HUES48 (cell line): ENCODE measurements around the gene DIPK1C.
A peak's percentile ranks its signal among the peaks of the same experiment; 100 is the strongest.

Experiments used
- H3K27ac ChIP-seq: one replicate; pipeline ENCODE4 v1.7.0; 2013; ENCODE audit warnings: low read depth, low read length, inconsistent platforms
- H3K27me3 ChIP-seq: 2 replicates; pipeline ENCODE4 v1.6.1; 2013; ENCODE audit warnings: mild to moderate bottlenecking, low read length; ENCODE audit not compliant: control insufficient read depth, insufficient read depth
- H3K36me3 ChIP-seq: 2 replicates; pipeline ENCODE4 v1.6.1; 2013; ENCODE audit warnings: low read length; ENCODE audit not compliant: control insufficient read depth, insufficient read depth
- H3K4me1 ChIP-seq: 2 replicates; pipeline ENCODE4 v1.6.1; 2013; ENCODE audit warnings: mild to moderate bottlenecking, low read length; ENCODE audit not compliant: control insufficient read depth, insufficient read depth
- H3K4me3 ChIP-seq: 2 replicates; pipeline ENCODE4 v1.5.1; 2013; ENCODE audit warnings: mild to moderate bottlenecking, low read depth, low read length
- H3K9ac ChIP-seq: 2 replicates; pipeline ENCODE4 v1.6.1; 2013; ENCODE audit warnings: mild to moderate bottlenecking, low read depth, low read length, moderate library complexity
- H3K9me3 ChIP-seq: 2 replicates; pipeline ENCODE4 v1.6.1; 2013; ENCODE audit warnings: low read length; ENCODE audit not compliant: control insufficient read depth, insufficient read depth

Gene DIPK1C

DNA sequence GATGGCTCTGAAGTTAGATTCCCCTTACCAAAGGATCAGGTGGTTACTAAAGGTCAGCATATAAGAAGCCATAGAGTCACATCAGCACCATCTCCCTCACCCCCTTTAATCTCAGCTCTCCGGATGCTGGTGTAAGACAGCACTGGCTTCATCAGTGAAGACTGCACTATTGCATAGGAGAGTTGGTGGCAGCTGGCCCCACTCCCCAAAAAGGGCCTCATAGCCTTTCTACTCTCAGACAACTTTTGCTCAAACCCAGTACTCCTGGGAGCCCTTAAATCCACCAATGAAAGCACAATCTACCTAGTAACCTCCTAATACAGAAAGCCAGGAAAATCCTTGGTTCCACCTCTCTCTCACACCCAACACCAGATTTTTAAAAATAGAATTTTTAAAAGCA, 6.9 kb upstream of the DIPK1C start:
- H3K9me3 ChIP-seq, result no peaks in the 10 kb centered on the region
- no peak overlapping the region for H3K4me3 ChIP-seq
- H3K9ac ChIP-seq, result no peak overlapping the region
- no peaks in the 10 kb centered on the region for H3K4me1 ChIP-seq
- peaks cover 9% of the 10 kb centered on the region for H3K27me3 ChIP-seq
- H3K36me3 ChIP-seq, result no peaks in the 10 kb centered on the region
- no peak overlapping the region for H3K27ac ChIP-seq

DNA sequence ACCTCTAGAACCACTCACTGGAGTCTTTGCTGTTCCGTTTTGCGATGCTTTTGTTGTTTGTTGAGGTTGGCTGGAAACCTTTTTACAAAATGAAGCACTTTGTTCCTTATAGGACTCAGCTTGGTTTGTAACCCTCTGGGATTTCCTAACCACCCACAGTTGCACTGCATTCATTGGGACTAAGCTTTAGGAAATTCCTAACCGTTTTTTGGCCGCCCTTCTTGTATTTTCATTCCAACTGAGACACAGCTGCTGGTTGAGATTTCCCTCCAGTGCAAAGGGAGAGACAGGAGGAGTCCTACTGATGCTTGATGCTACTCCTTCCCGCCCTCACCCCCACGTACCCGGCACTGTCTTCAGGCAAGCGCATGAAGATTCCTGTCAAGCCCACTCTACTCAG, 6.1 kb upstream of the DIPK1C start:
- Histone ChIP-seq H3K9me3 (no peaks in the 10 kb centered on the region), H3K4me3 (no peak overlapping the region)

DNA sequence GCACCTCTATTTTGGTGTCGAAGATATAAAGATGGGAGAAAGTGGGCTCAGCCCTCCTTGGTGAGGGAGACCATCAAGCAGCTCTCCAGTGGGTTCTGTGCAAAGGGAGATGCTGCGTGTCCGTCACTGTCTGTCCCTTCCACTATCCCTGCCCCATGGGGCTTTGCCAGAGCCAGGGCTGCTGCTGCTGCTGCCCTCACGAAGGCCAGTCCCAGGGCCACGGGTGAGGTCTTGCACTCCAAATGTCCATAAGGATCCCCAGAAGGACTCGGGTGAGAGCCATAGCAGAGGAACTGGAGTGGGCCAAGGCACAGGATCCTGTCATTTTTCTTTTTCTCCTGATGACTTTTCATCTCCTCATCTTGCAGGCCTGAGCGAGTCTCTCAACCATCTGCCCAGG, 3.7 kb upstream of the DIPK1C start:
- Histone ChIP-seq H3K36me3 (no peaks in the 10 kb centered on the region), H3K27me3 (peaks cover 39% of the 10 kb centered on the region), H3K4me3 (no peak overlapping the region), H3K27ac (no peak overlapping the region), H3K4me1 (peaks cover 4% of the 10 kb centered on the region), H3K9me3 (no peaks in the 10 kb centered on the region), H3K9ac (no peak overlapping the region)

More for the DNA sequence above, 6.1 kb upstream of the DIPK1C start:
- Histone ChIP-seq H3K4me1 (no peaks in the 10 kb centered on the region), H3K27me3 (peaks cover 16% of the 10 kb centered on the region), H3K36me3 (no peaks in the 10 kb centered on the region), H3K9ac (no peak overlapping the region), H3K27ac (no peak overlapping the region)

DNA sequence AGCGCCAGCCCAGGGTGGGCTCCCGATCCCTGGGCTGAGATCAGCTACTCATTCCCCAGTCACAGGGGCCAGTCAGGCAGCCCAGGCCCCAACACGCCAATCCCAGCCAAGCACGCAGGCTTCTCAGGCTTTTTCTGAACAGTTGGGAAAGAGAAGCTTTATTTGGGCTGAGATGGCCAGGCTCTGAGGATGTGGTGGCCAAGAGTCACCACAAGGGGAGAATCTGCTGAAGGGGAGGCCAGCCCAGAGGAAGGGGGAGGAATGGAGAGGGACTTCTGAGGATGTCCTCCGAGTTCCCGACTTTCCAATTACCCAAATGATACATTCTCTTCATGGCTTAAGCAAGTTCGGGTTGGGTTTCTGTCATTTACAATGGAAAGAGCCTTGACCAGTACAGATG, 2.8 kb upstream of the DIPK1C start:
- H3K9ac ChIP-seq, result no peak overlapping the region
- H3K4me1 ChIP-seq, result peaks cover 4% of the 10 kb centered on the region
- H3K27me3 ChIP-seq, result peaks cover 48% of the 10 kb centered on the region
- H3K27ac ChIP-seq, result no peak overlapping the region
- H3K4me3 ChIP-seq, result no peak overlapping the region
- no peaks in the 10 kb centered on the region for H3K36me3 ChIP-seq
- H3K9me3 ChIP-seq, result no peaks in the 10 kb centered on the region

DNA sequence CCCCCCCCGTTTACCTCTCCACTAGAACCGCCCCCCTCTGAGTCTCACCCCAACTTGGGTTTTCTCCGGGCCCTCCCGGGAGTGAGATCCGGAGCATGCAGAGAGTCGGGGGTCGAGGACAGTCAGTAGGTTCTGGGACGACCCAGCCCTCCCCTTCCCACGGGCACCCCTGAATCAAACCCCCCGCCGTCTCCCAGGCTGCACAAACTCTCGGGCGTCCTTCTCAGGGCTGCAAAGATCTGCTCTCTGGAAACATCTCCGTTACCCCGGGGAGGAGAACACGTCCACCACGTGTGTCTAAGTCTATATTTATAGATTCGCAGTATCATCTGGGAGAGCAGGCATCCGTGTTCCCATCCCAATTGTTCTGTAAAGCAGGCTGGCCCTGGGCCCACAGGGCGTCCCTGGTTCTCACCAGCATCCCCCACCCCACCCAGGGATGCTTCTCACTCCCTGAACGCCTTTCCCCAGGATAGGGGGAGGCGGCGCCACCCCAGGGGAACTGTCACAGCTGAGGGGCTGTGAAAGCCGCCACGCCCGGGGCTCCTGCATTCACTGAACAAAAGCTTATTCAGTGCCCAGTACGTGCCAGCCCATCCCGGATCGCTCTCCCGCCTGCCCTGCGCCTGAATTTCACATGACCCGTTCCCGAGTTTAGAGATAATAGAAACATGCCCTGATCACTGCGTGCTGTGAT, 765 bp upstream of the DIPK1C start:
- H3K36me3 ChIP-seq, result no peaks in the 10 kb centered on the region
- peaks cover 4% of the 10 kb centered on the region for H3K4me1 ChIP-seq

DNA sequence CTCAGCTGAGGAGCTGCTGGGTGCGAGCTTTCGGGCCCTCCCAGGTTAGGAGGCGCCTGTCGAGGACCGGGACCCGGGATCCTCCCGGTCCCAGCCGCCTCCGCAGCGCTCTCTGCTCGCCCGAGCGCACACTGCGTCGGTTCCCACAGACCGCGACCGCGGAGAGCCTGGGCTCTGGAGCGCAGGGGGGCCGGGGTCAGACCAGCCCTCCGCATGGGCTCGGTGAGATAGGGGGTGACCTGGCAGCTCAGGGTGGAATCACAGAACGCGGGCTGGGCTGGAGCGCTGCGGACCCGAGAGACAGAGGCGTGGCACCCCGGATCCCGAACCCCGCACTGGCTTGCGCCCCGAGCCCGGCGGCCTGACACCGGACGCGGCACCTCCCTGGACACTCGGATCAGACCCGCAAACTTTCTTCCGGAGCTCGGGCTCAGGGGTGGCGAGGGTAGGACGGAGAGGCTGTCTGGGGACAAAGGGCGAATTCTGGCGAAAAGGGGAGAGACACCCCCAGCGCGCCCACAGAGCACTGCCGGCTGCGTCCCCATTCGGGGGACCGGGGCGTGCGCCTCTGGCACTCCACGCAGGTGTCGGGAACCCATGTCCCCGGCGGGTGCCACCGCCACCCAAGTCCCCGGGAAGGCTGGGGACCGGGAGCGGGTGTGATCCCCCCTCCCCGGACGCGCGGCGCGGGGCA, 612 bp downstream of the DIPK1C start:
- peak overlapping the region; percentile 69 for H3K4me3 ChIP-seq

More for the DNA sequence above, 765 bp upstream of the DIPK1C start:
- H3K9me3 ChIP-seq, result no peaks in the 10 kb centered on the region
- H3K9ac ChIP-seq, result no peak overlapping the region
- peaks cover 60% of the 10 kb centered on the region for H3K27me3 ChIP-seq
- H3K4me3 ChIP-seq, result peak overlapping the region; percentile 47
- no peak overlapping the region for H3K27ac ChIP-seq

DNA sequence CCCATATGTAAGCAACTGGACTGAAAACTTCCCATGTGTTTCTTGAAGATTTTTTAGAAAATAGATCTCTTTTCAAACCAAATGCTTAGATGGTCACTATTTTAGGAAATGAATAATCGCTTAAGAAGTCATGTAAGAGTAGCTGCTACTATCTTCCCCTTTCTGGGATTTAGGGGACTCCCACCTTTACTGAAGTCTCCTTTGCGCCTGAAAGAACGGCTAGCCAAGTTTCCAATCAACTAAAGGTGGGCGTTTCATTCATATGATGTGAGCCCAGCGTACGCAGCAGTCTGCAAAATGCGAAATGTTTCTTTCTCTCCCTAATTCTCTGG, 1.1 kb downstream of the DIPK1C start:
- H3K27me3 ChIP-seq, result peaks cover 60% of the 10 kb centered on the region
- peak overlapping the region; percentile 69 for H3K4me3 ChIP-seq
- H3K4me1 ChIP-seq, result peaks cover 4% of the 10 kb centered on the region
- H3K27ac ChIP-seq, result no peak overlapping the region
- no peaks in the 10 kb centered on the region for H3K9me3 ChIP-seq
- no peaks in the 10 kb centered on the region for H3K36me3 ChIP-seq
- H3K9ac ChIP-seq, result no peak overlapping the region

More for the DNA sequence above, 612 bp downstream of the DIPK1C start:
- Histone ChIP-seq H3K4me1 (peaks cover 4% of the 10 kb centered on the region), H3K36me3 (no peaks in the 10 kb centered on the region), H3K27ac (no peak overlapping the region), H3K9ac (no peak overlapping the region), H3K27me3 (peaks cover 60% of the 10 kb centered on the region), H3K9me3 (no peaks in the 10 kb centered on the region)

DNA sequence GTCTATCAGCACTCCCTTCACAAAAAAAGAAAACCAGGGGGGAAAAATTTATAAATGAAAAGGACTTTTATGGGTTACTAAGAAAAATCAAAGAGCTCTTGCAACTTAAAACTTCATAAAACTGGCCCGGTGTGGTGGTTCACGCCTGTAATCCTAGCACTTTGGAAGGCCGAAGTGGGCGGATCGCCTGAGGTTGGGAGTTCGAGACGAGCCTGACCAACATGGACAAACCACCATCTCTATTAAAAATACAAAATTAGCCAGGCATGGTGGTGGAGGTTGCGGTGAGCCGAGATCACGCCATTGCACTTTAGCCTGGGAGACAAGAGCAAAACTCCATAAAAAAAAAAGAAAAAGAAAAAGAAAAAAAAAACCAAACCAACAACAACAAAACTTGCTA, 1.7 kb downstream of the DIPK1C start:
- Histone ChIP-seq H3K4me1 (peaks cover 4% of the 10 kb centered on the region), H3K36me3 (no peaks in the 10 kb centered on the region), H3K27me3 (peaks cover 60% of the 10 kb centered on the region), H3K9ac (no peak overlapping the region), H3K9me3 (no peaks in the 10 kb centered on the region), H3K4me3 (no peak overlapping the region), H3K27ac (no peak overlapping the region)

DNA sequence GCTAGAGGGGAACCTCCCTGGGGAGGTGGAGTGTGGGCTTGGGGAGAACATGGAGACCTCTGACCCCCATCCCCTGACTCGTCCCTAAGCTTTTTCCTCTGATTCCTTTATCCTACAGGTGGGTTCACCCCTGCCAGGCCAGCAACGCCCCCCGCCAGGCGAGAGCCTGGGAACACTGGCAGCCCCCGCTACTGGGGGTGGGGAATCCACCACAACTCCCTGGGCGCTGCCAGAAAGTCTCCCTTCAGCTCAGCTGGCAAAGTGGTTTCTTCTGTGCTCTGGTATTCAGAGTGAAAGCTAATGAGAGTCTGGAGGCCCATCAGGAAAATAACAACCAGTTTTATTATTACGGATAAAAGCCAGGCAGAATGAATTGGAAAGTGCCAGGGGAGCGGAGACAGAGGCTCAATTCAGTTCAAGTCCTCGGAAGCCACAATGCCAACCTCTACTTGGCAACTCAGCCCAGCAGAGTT, 2.8 kb downstream of the DIPK1C start:
- peaks cover 54% of the 10 kb centered on the region for H3K27me3 ChIP-seq
- H3K9ac ChIP-seq, result no peak overlapping the region
- no peak overlapping the region for H3K4me3 ChIP-seq
- H3K36me3 ChIP-seq, result no peaks in the 10 kb centered on the region
- no peak overlapping the region for H3K27ac ChIP-seq
- no peaks in the 10 kb centered on the region for H3K9me3 ChIP-seq
- peaks cover 4% of the 10 kb centered on the region for H3K4me1 ChIP-seq

DNA sequence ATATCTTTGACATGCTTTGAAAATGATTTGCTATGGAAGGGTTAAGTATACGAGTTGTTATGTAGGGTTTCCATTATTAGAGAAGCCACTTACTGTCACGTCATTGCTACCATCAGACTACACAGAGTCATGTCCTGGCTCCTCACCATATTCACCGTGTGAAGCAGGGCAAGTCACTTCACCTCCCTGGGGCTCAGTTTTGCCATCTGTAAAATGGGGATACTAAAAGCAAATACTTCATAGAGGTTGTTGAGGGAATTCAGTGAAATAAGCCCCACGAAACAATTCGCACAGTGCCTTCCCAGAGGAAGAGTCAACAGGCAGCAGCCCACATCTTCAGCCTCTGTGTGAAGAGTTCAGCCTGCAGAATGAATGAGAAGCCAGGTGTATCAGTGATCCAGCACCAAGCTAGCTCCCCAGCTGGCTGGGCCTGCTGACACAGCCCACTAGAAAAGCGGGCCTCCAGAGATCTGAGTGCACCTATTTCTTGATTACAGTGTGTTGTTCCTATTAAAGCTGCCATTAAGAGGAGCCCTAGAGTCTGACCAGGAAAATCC, 3.4 kb downstream of the DIPK1C start:
- no peaks in the 10 kb centered on the region for H3K9me3 ChIP-seq
- H3K27me3 ChIP-seq, result peaks cover 48% of the 10 kb centered on the region
- no peak overlapping the region for H3K4me3 ChIP-seq
- no peak overlapping the region for H3K9ac ChIP-seq
- peaks cover 4% of the 10 kb centered on the region for H3K4me1 ChIP-seq
- no peaks in the 10 kb centered on the region for H3K36me3 ChIP-seq
- H3K27ac ChIP-seq, result no peak overlapping the region

DNA sequence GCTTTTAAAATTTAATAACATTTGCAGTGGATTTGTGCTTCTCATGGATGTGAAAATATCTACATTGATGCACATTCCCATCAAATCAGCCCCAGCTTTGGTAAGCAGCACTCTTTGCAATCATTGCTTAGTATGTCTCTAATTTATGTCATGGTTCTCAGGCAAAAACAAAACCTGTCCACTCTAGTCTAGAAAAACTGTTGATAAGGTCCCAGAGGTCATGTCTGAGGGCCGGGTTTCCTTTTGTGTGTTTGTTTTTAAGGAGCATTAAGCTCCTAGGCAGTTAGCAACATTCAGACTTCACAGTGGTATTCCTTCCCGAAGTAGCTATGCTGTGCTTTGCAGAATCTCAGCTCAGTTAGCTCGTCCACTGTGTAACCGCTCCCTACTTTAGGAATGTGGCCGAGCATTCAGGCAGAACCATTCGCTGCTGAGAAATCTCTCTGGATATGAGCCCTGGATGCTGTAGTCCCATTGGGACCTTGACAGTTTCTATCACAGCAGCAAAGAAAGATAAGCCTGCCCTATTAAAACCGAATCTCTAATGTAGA, 4.0 kb downstream of the DIPK1C start:
- Histone ChIP-seq H3K9me3 (no peaks in the 10 kb centered on the region), H3K9ac (no peak overlapping the region), H3K27ac (no peak overlapping the region), H3K4me3 (no peak overlapping the region), H3K36me3 (no peaks in the 10 kb centered on the region), H3K27me3 (peaks cover 42% of the 10 kb centered on the region), H3K4me1 (peaks cover 4% of the 10 kb centered on the region)
